Stimulated activated CD4-positive, alpha-beta T cell treated with anti-CD3 and anti-CD28 coated beads, Interleukin-1b, Interleukin-23, amount 100 ng/mL, for 1 hour (primary cell): ENCODE data around the gene SHANK1.
A peak's percentile ranks its signal among the peaks of the same experiment; 100 is the strongest.

Source experiments
- DNase-seq, 2 donors: peaks; one replicate each; pipeline ENCODE4 v3.0.0-alpha.2; 2020; ENCODE audit warnings: low read depth in 2 of 2

SHANK1 gene

DNA sequence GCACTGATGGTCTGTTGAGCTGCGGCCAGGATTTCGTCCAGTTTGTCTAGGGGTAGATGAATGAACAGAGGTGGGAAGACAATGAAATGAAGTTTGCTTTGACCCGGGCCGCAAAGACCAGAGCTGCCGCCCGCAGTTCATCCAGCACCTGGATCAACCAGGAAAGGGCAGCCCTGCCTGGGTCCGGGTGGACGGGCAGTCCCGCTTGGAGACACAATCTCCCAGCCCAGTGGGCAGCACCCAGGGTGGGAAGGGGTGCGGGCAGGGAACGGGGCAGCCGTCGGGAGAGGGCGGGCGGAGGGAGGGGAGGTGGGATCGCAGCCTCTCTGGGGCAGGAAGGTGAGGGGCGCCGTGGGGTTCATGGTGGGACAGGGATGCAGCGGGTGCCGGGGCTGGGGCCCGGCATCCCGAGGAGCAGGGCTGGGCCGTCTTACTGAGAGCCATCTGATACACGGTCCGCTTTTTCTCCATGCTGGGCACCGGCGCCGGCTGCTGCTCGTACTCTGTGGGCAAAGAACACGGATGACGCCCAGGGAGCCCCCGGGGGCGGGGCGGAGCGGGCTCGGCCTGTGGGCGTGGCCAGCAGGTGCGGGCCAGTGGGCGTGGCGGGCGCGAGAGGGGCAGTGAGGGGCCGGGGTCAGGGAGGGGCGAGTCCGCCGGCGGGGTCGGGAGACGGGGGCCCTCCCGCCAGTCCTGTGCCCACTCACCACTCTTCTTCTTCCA, 33.1 kb downstream of the SHANK1 start:
- no peak for DNase-seq

DNA sequence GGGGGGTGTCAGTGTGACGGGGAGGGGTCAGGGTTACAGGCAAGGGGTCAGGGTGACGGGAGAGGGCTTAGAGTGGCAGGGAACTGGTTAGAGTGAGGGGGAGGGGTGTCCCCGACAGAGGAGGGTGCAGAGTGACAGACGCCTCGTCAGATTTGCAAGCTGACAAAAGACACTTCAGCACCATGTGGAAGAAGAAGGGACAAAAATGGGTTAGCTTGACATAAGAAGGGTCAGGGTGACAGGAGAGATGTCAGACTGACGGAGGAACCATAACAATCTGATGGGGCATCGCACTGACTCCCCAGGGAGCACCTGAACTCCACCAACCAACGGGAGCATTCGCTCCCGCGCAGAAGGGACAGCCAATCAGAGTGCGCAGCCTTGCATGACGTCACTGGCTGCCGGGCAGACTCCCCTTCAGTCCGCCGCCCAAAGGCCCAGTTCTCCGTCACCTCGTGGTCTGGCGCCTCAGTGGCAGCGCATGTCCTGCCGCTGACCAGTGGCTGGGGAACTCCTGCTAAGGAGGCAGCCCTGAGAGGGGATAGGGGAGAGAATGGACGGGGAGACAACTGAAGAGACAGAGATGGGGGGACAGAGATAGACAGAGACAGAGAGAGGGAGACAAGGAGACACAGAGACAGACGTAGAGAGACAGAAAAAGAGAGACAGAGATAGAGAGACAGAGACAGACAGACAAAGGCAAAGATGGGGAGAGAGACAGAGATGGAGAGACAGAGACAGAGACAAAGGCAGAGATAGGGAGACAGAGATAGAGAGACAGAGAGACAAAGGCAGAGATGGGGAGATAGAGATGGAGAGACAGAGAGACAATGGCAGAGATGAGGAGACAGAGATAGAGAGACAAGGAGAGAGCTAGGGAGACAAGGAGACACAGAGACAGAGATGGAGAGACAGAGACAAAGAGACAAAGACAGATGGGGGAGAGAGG, 40.2 kb downstream of the SHANK1 start:
- peak; percentile 23 to 58 for DNase-seq

- DNase-seq = no peak
These were observed 41.3 kb downstream of the SHANK1 start for GRCh38 chr19:50678323-50678722.

- no peak for DNase-seq
These were observed 42.0 kb downstream of the SHANK1 start for GRCh38 chr19:50677636-50678035.

- DNase-seq = no peak
These were observed 42.9 kb downstream of the SHANK1 start for GRCh38 chr19:50676625-50677197.

DNA sequence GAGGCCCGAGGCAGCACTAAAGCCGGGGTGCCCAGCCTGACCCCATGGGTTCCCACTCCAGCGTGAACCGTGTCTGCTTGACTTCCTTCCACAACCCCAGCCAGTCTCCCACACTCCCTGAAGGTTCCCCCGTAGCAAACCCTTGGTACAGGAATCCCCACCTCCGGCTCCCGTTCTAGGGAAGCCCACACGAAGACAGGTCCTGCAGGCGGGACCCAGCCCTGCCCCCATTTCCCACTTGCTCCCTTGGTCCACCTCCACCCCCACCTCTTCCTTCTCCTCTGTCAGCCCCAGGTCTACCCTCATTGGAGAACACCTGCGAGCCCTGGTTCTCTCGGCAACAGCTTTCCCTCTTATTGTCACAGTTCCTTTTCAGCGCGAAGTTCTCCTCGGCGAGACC, 46.5 kb downstream of the SHANK1 start:
- DNase-seq = no peak

DNA sequence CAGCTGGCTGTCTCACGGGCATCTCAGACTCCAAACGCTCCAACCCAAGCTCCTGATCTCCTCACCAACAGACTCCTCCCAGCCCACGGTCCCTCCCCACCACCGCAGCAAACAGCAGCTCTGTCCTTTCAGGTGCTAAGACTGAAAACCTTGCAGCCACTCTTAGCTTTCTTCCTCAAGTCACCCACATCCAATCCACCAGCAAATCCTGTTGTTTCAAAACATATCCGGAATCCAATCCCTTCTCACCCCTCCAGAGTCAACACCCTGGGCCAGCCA, 49.6 kb downstream of the SHANK1 start:
- DNase-seq = no peak

DNA sequence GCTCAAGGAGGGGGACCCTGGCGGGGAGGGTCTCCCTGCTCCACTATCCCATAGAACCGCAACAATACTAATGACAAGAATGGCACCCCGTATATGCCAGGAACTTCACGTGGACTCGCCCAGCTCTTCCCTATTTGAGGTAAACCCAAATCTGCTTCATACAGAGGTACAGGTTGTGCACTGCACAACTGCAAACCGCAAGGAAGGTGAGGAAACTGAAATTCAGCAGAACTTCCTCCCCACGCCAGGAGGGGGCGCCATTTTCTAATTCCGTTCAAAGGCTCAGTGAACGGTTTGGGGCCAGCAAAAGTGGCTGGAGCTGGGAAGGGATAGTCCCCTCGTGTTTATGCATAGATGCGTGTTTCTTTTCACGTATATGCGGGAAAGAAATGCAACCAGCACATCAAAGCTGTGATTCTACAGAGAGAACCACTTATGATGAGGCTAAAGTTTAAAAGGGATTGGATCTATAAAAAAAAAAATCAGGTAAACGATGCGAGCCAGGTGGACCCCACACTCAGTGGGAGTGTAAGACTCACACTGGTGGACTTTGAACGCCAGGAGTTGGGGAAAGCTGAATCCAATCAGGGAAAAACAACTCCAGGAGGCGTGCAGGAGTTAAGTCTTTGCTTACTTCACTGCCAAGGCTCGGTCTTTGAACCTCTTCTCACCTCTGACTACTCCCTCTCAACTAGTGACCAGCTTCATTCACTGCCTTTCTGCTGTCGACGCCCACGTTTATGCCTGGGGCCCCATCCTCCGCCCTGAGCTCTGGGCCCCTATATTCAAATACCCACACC, 50.1 kb downstream of the SHANK1 start:
- DNase-seq = peak in 1 of 2 donors; percentile 21

GRCh38 chr19:50668879-50669278, 50.7 kb downstream of the SHANK1 start:
- no peak for DNase-seq

GRCh38 chr19:50668416-50668815, 51.2 kb downstream of the SHANK1 start:
- no peak for DNase-seq

DNA sequence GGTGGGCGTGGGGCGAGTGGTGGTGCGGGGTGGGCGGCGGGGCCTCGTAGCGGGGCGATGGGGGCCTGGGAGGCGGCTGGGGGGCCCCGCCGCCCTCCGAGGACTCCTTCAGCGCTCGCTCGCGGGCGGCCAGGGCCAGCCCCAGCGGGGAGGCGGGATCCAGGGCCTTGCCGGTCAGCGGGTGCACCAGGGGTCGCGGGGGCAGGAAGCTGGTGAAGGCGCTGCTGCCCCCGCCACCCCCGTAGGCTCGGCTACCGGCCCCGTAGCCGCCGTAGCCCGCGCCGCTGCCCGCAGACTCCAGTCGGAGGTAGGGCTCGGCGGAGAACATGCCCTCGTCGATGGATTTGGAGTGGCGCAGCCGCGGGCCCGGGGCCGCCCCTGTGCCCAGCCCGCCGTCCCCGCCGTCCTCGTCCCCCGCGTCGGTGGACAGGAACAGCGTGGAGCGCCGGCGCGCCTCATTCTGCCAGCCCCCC, 51.8 kb downstream of the SHANK1 start:
- no peak for DNase-seq

- DNase-seq = no peak
These were observed 52.3 kb downstream of the SHANK1 start for GRCh38 chr19:50667177-50667758.

- no peak for DNase-seq
These were observed 53.0 kb downstream of the SHANK1 start for GRCh38 chr19:50666346-50667176.

- no peak for DNase-seq
These were observed 55.4 kb downstream of the SHANK1 start for GRCh38 chr19:50664204-50664603.

- no peak for DNase-seq
These were observed 56.2 kb downstream of the SHANK1 start for GRCh38 chr19:50663482-50663790.

DNA sequence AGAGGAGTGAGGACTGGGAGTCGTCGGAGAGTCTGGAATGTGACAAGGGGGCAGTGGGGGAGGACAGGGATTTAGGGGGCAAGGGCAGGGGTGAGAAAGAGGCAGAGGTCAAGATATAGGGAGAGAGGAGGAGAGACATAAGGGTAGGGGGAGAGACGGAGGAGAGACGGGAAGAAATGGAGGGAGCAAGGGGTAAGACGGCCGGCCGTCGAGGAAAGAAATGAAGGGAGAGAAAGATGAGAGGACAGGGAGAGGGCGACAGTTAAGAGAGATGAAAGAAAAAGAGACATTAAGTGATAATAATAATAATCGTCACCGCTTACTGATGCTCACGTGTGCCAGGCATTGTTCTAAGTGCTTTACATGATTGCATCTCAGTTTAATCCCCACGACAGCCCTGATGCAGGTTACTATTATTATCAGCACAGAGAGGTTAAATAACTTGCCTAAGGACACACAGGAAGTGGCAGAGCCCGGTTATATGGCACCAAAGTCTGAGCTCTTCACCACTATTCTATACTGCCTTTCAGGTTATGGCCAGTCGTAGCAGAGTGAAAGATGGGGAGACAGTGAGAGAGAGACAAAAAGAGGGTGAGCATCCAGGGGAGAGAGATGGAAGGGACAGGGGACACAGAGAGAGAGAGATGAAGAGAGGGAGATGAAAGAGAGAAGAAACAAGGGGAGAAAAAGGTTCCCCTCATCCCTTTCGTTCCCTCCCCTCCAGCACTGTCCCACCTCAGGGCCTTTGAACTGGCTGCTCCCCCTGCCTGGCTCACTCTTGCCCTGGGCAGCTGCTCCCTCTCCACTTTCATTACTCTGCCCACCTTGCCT, 56.7 kb downstream of the SHANK1 start:
- DNase-seq = no peak

DNA sequence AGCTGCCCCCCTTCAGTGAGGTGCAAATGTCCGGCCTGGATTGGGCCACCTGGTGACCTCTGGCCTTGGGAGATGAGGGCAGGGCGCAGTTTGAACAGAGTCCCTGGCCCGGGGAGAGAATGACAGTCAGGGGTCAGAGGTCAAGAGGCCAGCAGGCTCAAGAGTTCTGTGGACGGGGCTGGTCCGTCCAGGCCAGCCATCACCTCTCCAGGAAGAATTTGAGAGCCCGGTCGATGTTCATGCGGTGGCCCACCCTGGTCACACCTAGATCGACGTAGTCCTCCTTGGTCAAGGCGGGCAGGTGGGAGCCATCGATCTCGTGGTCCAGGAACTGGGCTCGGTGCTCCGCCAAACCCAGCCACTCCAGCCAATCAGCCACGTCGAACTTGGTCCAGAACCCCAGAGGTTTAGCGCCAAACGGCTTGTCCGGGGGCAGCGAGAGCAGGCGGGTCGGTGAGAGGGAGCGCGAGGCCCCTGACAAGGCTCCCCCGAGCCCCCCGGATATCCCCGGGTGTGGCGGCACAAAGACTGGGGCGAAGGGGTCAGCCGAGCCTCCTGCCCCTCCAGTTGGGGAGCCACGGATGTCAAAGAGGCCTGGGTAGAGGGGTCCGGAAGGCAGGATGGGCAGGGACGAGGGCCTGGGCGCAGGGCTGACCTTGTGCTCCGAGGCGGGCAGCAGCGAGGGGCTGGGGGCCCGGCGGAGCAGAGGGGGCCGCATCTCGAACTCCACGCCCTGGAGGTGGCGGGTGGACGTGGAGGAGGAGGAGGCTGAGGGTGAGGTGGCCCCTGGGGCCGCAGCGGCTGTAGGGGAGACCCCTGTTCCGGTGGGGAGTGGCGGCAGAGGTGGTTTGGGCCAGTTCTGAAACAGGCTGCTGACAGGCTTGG, 57.6 kb downstream of the SHANK1 start:
- no peak for DNase-seq

DNA sequence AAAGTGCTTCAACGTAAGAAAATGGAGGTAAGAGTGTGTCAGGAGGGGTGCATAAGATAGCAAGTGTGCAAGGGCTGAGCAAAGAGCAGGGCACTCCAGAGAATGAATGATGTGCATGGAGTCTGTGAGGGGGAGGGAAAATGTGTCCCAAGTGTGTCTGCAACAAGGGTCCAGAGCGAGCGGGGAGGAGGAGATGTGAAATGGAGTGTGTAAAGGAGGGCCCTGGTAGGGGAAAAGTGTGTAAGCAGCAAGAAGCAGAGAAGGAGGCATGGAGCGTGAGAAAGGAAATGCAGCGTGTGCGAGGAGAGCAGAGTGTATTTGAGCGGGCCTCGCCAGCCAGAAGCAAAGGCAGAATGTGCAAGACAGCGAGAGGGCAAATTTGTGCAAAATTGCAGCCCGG, 58.6 kb downstream of the SHANK1 start:
- no peak for DNase-seq

DNA sequence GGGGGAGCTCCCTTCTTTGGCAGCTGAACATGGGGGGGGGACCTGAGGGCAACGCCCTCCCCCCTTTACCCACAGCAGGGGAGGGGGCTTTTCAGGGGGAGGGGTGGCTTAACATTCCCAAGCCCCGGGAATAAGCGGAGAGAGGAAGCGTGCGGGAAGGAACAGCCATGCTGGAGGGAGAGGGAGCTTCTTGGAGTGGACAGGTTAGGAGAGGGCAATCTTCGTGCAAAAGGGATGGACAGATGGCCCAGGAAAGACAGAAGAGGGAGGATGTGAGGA, 59.6 kb downstream of the SHANK1 start:
- DNase-seq = no peak
